Cardiac muscle cell (in vitro differentiated cells and primary cell): ENCODE results near the gene ADAMTSL1. TPM values are rescaled to one million over a fixed set of nuclear protein-coding genes. Genes with fewer than 3 reads are reported as not detected.

Experiments used
- DNase-seq, 2 donors: peaks; one replicate each; pipeline versions ENCODE4 v3.0.0 to v3.0.0-alpha.2; 2010 to 2017; ENCODE audit warnings: low read depth in 1 of 2, low spot score in 1 of 2
- H3K27ac ChIP-seq: fragments of 200-600 bp; sonication (generic); 2 replicates; pipeline ENCODE4 v1.5.1; 2016
- H3K27me3 ChIP-seq: fragments of 200-600 bp; sonication (generic); 2 replicates; pipeline ENCODE4 v1.6.0; 2016; ENCODE audit warnings: control low read depth
- H3K36me3 ChIP-seq: fragments of 200-600 bp; sonication (generic); 2 replicates; pipeline ENCODE4 v1.5.1; 2016; ENCODE audit warnings: control low read depth
- H3K4me1 ChIP-seq: fragments of 200-600 bp; sonication (generic); 2 replicates; pipeline ENCODE4 v1.8.1; 2017; ENCODE audit warnings: low read depth, mild to moderate bottlenecking, mixed run types
- H3K4me3 ChIP-seq: fragments of 200-600 bp; sonication (generic); 2 replicates; pipeline ENCODE4 v1.5.1; 2016; ENCODE audit warnings: mild to moderate bottlenecking
- H3K9me3 ChIP-seq: fragments of 200-600 bp; sonication (generic); 2 replicates; pipeline ENCODE4 v1.5.1; 2017; ENCODE audit warnings: low read depth, mild to moderate bottlenecking, control low read depth
- polyA plus RNA-seq: library from polyadenylated mRNA; unstranded; fragments of >200 nt; fragmentation: Nextera tagmentation; extraction: Ambion mirVana; gene quantifications from 2 replicates; pipeline ENCODE4 v1.2.1, GENCODE V29; 2016
- total RNA-seq: library from RNA; depleted of rRNA; stranded (reverse); fragments of >200 nt; gene quantifications from 2 replicates; pipeline ENCODE4 v1.2.3, GENCODE V29; 2016
- TF ChIP-seq, protein P1 (sequence below): IDR thresholded peaks from 2 replicates; pipeline ENCODE4 v1.5.1; 2012; ENCODE audit warnings: low read depth, mild to moderate bottlenecking, low read length

The ADAMTSL1 gene
- total and polyA plus RNA-seq, 2 experiments from 2014 or later = 12.6 to 63.0 TPM

DNA sequence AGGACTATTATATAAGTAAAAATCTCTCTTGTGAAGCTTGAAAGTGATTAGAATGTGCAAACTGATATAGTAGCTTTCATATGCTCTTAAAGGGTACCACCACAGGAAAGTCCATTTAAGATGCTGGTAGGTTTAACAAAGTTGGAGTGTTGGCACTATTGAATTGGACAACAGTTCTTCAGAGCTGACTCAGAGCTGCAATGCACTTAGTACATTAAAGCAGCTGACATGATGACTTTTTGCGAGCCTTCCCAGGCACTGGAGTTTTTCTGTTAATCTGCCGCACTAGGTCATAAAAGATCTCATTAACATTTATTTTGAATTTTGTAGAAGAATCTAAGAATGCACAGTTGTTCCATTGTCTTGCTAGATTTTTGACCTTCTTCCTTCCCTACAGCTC is 243.8 kb downstream of the ADAMTSL1 start:
- Histone ChIP-seq H3K4me1 (peaks cover 8% of the 10 kb centered on the region), H3K27ac (no peak overlapping the region), H3K4me3 (no peak overlapping the region), H3K36me3 (no peaks in the 10 kb centered on the region), H3K9me3 (no peaks in the 10 kb centered on the region), H3K27me3 (no peaks in the 10 kb centered on the region)
- TF ChIP-seq, protein P1, sequence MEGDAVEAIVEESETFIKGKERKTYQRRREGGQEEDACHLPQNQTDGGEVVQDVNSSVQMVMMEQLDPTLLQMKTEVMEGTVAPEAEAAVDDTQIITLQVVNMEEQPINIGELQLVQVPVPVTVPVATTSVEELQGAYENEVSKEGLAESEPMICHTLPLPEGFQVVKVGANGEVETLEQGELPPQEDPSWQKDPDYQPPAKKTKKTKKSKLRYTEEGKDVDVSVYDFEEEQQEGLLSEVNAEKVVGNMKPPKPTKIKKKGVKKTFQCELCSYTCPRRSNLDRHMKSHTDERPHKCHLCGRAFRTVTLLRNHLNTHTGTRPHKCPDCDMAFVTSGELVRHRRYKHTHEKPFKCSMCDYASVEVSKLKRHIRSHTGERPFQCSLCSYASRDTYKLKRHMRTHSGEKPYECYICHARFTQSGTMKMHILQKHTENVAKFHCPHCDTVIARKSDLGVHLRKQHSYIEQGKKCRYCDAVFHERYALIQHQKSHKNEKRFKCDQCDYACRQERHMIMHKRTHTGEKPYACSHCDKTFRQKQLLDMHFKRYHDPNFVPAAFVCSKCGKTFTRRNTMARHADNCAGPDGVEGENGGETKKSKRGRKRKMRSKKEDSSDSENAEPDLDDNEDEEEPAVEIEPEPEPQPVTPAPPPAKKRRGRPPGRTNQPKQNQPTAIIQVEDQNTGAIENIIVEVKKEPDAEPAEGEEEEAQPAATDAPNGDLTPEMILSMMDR = no peak
- DNase-seq = no peak

DNA sequence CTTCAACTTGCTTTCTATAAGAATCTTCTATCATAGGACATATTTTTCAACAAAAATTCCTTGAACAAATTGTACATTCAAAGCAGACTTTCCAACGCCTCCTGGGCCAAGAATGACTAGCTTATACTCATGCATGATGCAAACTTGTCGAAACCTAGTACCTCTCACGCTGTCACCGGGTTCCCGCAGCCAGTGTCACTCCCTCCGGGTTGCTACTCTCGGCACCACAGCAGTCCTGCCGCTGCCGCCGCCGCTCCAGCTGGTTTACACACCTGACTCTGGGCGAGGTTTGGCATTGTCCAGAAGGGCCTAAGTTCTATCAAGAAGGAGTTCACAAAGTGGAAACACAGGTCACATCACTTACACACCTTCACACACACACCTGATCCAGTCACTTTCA is 244.4 kb downstream of the ADAMTSL1 start:
- Histone ChIP-seq H3K27ac (no peak overlapping the region), H3K27me3 (no peaks in the 10 kb centered on the region), H3K4me3 (no peak overlapping the region), H3K36me3 (no peaks in the 10 kb centered on the region), H3K9me3 (no peaks in the 10 kb centered on the region), H3K4me1 (peaks cover 8% of the 10 kb centered on the region)
- TF ChIP-seq, protein P1 = no peak
- DNase-seq = no peak

DNA sequence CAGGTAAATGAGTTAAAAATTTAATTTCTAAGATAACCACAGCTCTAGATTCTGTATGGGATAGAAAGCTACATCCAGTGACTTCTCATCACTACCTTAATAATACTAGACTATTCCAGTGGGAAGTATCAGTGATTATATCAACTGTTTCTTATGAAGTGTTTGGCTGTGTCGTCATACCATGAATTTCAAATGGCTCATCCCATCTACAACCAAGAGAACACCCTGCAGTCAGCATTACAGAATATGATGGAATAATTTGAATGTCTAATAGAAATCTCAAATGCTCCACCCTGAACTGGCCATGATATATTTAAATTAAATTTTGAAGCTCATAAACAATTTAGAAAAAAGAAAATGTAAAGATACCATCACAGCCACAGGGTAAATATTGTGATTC is 245.0 kb downstream of the ADAMTSL1 start:
- Histone ChIP-seq H3K4me1 (peaks cover 12% of the 10 kb centered on the region), H3K36me3 (no peaks in the 10 kb centered on the region), H3K4me3 (no peak overlapping the region), H3K9me3 (no peaks in the 10 kb centered on the region), H3K27me3 (no peaks in the 10 kb centered on the region), H3K27ac (no peak overlapping the region)
- TF ChIP-seq, protein P1 = no peak
- no peak for DNase-seq

DNA sequence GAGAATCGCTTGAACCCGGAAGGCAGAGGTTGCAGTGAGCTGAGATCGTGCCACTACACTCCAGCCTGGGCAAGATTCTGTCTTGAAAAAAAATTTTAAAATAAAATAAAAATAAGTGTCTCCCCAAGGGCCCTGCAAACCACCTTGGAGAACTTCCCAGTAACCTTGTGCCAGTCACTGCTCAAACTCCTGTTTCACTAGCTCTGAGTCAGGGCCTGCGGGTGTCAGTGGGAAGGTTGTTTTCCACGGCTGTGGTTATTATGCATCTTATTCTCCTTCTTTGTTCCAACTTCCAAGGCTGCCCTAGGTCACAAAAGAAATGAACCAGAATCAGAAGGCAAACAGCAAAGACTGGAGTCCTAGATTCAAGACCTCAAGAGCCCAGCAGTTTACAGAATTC is 246.7 kb downstream of the ADAMTSL1 start:
- H3K4me1 ChIP-seq = peaks cover 12% of the 10 kb centered on the region
- no peaks in the 10 kb centered on the region for H3K27me3 ChIP-seq
- DNase-seq = peak in 1 of 2 donors; percentile 23
- TF ChIP-seq, protein P1 = no peak
- H3K36me3 ChIP-seq = no peaks in the 10 kb centered on the region
- no peak overlapping the region for H3K27ac ChIP-seq
- H3K9me3 ChIP-seq = no peaks in the 10 kb centered on the region
- no peak overlapping the region for H3K4me3 ChIP-seq

DNA sequence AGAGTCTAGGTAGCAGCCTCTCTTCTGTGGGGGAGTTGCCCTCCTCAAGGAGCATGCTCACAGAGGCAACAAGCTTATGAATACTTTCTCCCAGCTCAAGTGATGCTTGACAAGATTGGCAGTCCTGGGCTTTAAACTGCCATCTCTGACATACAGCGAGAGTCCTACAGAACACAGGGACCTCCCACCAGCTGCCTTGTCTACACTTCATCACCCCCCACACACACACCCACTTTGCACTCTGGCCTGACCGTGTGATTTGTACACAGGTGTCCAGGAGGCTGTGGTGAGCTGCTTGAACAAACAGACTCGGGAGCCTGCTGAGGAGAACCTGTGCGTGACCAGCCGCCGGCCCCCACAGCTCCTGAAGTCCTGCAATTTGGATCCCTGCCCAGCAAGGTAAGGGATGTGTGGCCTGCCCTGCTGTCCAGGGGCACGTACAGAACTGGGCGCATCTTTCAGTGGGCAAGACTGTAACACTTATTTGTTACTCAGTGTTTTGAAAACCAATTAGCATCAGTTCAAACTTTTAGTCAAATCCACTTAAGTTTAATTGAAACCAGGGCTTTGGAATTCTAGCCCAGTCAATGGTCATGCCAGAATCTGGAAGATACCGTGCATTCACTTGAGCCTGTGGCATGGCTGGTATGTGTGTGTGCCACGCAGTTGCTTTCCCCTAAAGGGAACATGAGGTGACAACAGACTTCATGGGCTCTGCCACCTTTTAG is 247.5 kb downstream of the ADAMTSL1 start:
- H3K4me1 ChIP-seq = peaks cover 12% of the 10 kb centered on the region
- no peaks in the 10 kb centered on the region for H3K27me3 ChIP-seq
- H3K9me3 ChIP-seq = no peaks in the 10 kb centered on the region
- DNase-seq = peak in 1 of 2 donors; percentile 79
- TF ChIP-seq, protein P1 = no peak
- H3K4me3 ChIP-seq = no peak overlapping the region
- no peak overlapping the region for H3K27ac ChIP-seq
- H3K36me3 ChIP-seq = no peaks in the 10 kb centered on the region
